Stimulated activated CD8-positive, alpha-beta memory T cell treated with anti-CD3 and anti-CD28 coated beads, Interleukin-7, amount 100 ng/mL, for 48 hours (primary cell): ENCODE data around the gene WDR13.

Source experiments
- DNase-seq, 2 donors: peaks; one replicate each; pipeline ENCODE4 v3.0.0-alpha.2; 2020; ENCODE audit warnings: low read depth in 1 of 2; ENCODE audit errors: extremely low read depth in 1 of 2

Gene WDR13

GRCh38 chrX:48592971-48593370 is 4.3 kb upstream of the WDR13 start:
- no peak for DNase-seq

- DNase-seq = no peak
These were observed 1.4 kb upstream of the WDR13 start for GRCh38 chrX:48595929-48596328.

DNA sequence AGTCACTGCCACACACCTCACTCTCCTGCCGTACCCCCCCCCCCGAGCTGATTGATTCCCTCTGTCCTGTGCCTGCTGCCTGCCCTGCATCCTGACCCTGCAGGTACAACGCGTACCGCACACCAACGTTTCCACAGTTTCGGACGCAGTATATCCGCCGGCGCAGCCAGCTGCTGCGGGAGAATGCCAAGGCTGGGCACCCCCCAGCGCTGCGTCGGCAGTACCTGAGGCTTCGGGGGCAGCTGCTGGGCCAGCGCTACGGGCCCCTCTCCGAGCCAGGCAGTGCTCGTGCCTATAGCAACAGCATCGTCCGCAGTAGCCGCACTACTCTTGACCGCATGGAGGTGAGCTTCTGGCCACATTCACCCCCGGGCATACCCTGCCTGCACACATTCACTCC is 1.3 kb downstream of the WDR13 start:
- DNase-seq = no peak

DNA sequence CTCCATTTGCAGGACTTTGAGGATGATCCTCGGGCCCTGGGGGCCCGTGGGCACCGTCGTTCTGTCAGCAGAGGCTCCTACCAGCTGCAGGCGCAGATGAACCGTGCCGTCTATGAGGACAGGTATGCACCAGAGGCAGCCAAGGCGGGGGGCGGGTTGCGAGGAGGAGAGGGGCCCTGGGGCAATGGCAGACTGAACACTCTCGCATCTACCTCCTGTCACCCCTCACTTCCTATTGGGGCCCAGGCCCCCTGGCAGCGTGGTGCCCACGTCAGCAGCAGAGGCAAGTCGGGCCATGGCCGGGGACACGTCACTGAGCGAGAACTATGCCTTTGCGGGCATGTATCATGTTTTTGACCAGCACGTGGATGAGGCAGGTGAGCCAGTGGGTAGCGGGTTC is 2.0 kb downstream of the WDR13 start:
- no peak for DNase-seq

GRCh38 chrX:48600226-48600625 is 2.9 kb downstream of the WDR13 start:
- DNase-seq = no peak

DNA sequence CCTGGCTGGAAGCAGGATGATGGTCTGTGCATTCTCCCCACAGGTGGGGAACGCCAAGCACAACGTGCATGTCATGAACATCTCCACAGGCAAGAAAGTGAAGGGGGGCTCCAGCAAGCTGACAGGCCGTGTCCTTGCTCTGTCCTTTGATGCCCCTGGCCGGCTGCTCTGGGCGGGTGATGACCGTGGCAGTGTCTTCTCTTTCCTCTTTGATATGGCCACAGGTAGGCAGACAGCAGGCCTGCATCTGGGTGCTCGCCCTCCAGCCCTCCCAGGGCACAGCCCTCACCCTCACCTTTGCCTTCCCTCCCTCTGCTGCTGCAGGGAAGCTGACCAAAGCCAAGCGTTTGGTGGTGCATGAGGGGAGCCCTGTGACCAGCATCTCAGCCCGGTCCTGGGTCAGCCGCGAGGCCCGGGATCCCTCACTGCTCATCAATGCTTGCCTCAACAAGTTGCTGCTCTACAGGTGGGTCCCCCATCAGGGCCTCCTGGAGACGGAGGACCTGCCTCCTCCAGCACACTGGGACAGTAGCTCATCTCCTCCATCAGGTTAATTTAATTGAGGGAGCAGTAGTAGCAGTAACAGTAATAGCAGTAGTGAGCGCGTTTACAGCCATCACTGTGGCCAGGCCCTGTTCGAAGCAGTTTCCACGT is 4.6 kb downstream of the WDR13 start:
- DNase-seq = no peak

GRCh38 chrX:48604701-48605100 is 7.4 kb downstream of the WDR13 start:
- DNase-seq = no peak

DNA sequence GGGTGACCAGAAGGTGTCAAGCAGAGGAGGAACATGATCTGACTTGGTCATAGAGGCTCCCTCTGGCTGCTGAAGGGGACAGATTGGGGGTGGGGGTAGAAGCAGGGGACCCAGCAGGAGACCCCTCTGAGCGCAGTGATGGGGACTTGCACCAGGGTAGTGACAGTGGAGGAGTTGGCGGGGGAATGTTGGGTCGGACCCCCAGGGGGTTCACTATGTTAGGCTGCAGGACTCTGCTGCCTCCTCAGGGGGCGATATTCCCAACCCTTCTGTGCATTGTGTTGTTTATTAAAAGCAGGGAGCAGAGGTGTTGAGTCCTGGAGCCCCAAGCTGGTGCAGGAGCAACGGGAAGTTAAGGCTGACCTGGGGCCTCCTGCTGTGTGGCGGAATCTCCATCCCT is 8.8 kb downstream of the WDR13 start:
- no peak for DNase-seq

DNA sequence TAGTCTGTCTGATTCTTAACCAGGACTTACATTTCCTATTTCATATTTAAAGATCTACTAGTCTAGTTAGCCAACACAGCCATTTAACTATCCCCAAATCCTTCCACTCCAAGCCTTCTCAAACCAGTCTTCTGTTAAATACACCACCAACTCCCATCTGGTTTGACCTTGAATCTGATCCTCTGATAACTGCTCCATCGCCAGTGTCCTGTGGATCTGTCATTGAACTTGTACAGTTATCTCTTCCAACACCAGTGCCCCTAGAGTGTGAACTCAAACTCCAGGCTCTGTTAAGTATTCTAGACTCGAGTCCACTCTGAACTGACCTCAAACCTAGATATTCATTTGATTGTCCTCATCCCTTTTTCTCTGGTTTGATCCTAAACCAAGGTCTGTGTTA is 14.4 kb downstream of the WDR13 start:
- no peak for DNase-seq

- DNase-seq = no peak
These were observed 16.3 kb downstream of the WDR13 start for GRCh38 chrX:48613502-48614160.

DNA sequence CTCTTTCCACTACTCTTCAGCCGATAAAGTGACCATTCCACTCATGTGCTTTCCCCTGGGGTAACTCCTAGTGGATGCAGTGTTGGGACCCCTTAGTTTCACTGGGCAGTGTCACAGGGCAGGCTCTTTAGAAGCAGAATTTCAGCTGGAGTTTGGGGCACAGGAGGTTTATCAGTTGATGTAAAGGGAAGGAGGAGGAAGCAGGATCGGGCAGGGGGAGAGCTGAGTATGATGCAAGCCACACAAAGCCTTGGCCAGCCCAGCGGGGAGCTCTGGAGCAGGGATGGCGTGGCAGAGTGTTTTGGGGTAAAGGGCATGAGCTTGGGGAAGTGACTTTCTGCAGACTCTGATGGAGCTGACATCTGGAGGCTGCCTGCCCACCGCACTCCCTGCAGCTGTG is 19.3 kb downstream of the WDR13 start:
- DNase-seq = no peak

DNA sequence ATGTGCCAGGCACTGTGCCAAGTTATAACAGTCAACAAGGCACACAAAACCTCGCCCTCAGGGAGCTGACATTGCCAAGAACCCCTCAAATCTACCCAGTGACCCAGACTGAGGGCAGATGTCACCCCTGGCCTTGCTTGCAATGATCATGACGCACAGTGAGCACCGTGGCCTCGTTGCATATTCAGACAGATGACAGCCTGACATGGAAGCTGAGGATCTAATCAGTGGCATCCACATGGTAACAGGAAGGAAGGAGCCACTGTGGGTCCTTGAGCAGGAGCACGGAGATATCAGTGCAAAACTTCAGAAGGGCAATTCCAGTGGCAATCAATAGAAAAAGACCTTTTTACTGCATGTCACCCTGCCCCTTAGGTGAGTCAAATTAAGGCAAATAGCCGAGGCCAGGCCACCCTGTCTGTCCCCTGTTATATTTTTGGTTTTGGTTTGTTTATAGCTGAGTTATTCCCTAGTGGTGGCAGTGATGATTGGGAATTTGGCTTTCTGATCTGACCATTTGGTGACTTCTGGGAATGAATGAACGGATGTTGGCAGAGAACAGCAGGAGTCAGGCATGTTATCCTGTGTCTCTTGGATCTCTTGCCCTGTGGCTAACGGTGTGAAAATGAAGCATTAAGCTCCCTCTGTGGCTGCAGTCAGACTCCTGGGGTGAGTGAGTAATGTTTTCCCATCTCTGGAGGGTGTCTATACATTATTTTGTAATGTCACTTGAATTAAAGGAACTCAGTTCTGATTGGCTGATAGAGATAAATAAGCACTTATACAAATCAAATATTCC is 20.4 kb downstream of the WDR13 start:
- no peak for DNase-seq

GRCh38 chrX:48626401-48627298 is 29.4 kb downstream of the WDR13 start:
- no peak for DNase-seq

GRCh38 chrX:48631376-48632090 is 34.2 kb downstream of the WDR13 start:
- DNase-seq = peak; percentile 17 to 48

- no peak for DNase-seq
These were observed 34.9 kb downstream of the WDR13 start for GRCh38 chrX:48632207-48632606.

GRCh38 chrX:48636301-48636700 is 39.0 kb downstream of the WDR13 start:
- no peak for DNase-seq

DNA sequence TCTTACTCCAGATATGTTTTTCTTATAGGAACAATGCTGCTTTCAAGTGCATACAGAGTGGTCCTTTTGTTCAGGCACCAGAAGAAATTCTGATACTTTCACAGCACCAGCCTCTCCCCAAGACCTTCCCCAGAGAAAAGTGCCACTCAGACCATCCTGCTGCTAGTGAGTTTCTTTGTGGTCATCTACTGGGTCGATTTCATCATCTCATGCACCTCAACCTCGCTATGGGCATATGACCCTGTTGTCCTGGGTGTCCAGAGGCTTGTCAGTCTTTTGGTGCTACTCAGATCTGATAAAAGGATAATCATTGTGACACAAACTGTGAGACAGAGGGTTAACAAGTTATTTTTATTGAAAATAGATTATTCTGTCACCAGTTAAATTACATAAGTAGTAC is 39.5 kb downstream of the WDR13 start:
- DNase-seq = no peak

DNA sequence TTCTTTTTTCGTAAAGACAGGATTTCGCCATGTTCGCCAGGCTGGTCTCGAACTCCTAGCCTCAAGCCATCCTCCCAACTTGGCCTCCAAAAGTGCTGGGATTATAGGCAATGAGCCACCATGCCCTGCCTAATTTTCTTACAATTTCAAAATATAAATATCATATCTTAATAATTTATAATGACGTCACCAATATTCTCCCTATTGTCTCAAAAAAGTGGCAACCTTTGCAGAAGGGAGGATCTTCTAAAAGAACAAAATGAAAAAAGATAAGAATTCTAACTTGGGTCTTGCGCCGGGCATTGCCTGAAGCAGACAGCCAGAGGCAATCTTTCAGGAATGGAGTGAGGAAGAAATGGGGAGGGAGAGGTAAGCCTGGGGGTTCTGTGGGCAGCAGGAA is 48.4 kb downstream of the WDR13 start:
- DNase-seq = no peak

DNA sequence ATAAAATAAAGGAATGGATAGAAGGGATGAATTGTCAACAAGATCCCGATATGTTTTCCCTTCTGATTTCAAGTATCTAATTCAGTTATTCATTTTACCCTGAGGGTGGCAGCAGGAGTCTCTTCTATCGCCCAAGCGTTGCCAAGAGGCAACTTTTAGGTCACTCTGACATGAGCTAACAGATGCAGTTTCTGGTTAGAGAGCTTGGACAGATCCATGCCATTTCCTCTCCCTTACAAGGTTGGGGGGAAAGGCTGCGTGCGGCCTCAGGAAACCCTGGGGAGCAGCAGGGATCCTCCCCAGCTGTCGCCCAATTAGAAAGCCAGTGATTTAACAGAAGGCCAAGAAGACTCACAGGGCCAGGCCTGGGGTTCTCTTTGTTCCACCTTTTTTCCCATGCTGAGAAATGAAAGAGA is 51.1 kb downstream of the WDR13 start:
- no peak for DNase-seq

DNA sequence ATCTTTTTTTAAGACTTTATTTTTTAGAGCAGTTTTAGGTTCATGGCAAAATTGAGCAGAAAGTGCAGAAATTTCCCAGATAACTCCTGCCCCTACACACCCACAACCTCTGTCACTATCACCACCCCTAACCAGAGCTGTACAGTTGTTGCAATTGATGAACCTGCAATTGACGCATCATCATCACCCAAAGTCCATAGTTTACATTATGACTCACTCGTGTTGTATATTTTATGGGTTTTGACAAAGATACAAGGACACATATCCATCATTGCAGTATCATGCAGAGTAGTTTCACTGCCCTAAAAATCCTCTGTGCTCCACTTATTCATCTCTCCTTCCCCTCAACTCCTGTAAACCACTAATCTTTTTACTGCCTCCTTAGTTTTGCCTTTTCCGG is 51.8 kb downstream of the WDR13 start:
- no peak for DNase-seq
